Inferior parietal cortex (tissue), 1 donor: ENCODE results near the gene PCDHGA1.
"Not testable (repeated sequence)": the region's sequence is repeated elsewhere in the genome, so short reads cannot be mapped to it uniquely, and the experiment has no call there.

Experiments
- DNase-seq: peaks from one replicate; pipeline ENCODE4 v3.0.0-alpha.2; 2016; ENCODE audit errors: extremely low spot score

Gene PCDHGA1

GRCh38 chr5:141330299-141331080 lies at the start of gene PCDHGA1:
PCDHGA1 (plus strand) TSS chr5:141330514.
- DNase-seq = no peak

GRCh38 chr5:141298376-141298775 lies 31.9 kb upstream of the PCDHGA1 start:
- peak; percentile 1 for DNase-seq

GRCh38 chr5:141303756-141304155 lies 26.6 kb upstream of the PCDHGA1 start, which contains the start of gene SLC25A2:
SLC25A2 (minus strand) TSS chr5:141304049; CDS start chr5:141303865, 184 bp downstream.
- DNase-seq = no peak

GRCh38 chr5:141306630-141307029 lies 23.7 kb upstream of the PCDHGA1 start:
- no peak for DNase-seq

- DNase-seq = no peak
These were observed 16.6 kb upstream of the PCDHGA1 start for GRCh38 chr5:141313711-141314110.

- not testable (repeated sequence) for DNase-seq
These were observed 13.4 kb upstream of the PCDHGA1 start for GRCh38 chr5:141316963-141317362.

- no peak for DNase-seq
These were observed 11.1 kb upstream of the PCDHGA1 start for GRCh38 chr5:141319202-141319601.

- DNase-seq = no peak
These were observed 10.6 kb upstream of the PCDHGA1 start for GRCh38 chr5:141319699-141320098.

- peak; percentile 94 for DNase-seq
These were observed 9.8 kb upstream of the PCDHGA1 start, which contains the start of gene TAF7 for GRCh38 chr5:141320225-141321169. TAF7 (minus strand) TSS chr5:141320784; CDS start chr5:141320044, 740 bp downstream.

- DNase-seq = no peak
These were observed 8.1 kb upstream of the PCDHGA1 start for GRCh38 chr5:141322261-141322660.

GRCh38 chr5:141326088-141326854 lies 4.0 kb upstream of the PCDHGA1 start:
- DNase-seq = peak; percentile 75

GRCh38 chr5:141328231-141328630 lies 2.1 kb upstream of the PCDHGA1 start:
- no peak for DNase-seq

GRCh38 chr5:141332571-141332970 lies 2.3 kb downstream of the PCDHGA1 start:
- not testable (repeated sequence) for DNase-seq

- no peak for DNase-seq
These were observed 8.4 kb downstream of the PCDHGA1 start, which contains the start of gene PCDHGA2 for GRCh38 chr5:141338538-141339306. PCDHGA2 (plus strand) TSS chr5:141338760.

GRCh38 chr5:141340781-141341354 lies 10.6 kb downstream of the PCDHGA1 start:
- DNase-seq = not testable (repeated sequence)

- DNase-seq = no peak
These were observed 12.5 kb downstream of the PCDHGA1 start for GRCh38 chr5:141342773-141343172.

GRCh38 chr5:141343242-141343952 lies 13.1 kb downstream of the PCDHGA1 start, which contains the start of gene PCDHGA3:
PCDHGA3 (plus strand) TSS chr5:141343829; CDS start chr5:141344034, 205 bp downstream.
- no peak for DNase-seq

GRCh38 chr5:141343953-141344463 lies 13.7 kb downstream of the PCDHGA1 start:
- no peak for DNase-seq

GRCh38 chr5:141345327-141345726 lies 15.0 kb downstream of the PCDHGA1 start:
- no peak for DNase-seq
